IMR-90 (cell line): ENCODE measurements around the gene WDR90.

ENCODE experiments used
- FOS ChIP-seq: fragments of 150-350 bp; IDR thresholded peaks from 2 replicates; pipeline ENCODE4 v1.6.1; 2016; ENCODE audit warnings: low read depth, low read length
- MAFK ChIP-seq: IDR thresholded peaks from 2 replicates; pipeline ENCODE4 v1.6.1; 2012; ENCODE audit warnings: low read depth, low read length, improper control_type of control experiment
- POLR2A ChIP-seq: IDR thresholded peaks from 2 replicates; pipeline ENCODE4 v1.6.1; 2012; ENCODE audit warnings: mild to moderate bottlenecking, low read depth, low read length
- RAD21 ChIP-seq: IDR thresholded peaks from 2 replicates; pipeline ENCODE4 v1.6.1; 2012; ENCODE audit warnings: low read length, improper control_type of control experiment
- RCOR1 ChIP-seq: IDR thresholded peaks from 2 replicates; pipeline ENCODE4 v1.6.1; 2012; ENCODE audit warnings: mild to moderate bottlenecking, low read length, improper control_type of control experiment; ENCODE audit not compliant: insufficient replicate concordance
- RFX5 ChIP-seq: IDR thresholded peaks from 2 replicates; pipeline ENCODE4 v1.8.0; 2012; ENCODE audit warnings: low read depth, mild to moderate bottlenecking, low read length, moderate library complexity
- USF2 ChIP-seq: fragments of 150-350 bp; IDR thresholded peaks from 2 replicates; pipeline ENCODE4 v1.6.1; 2017; ENCODE audit warnings: mild to moderate bottlenecking, antibody characterized with exemption, low read length, low read depth
- TF ChIP-seq, protein P1 (sequence below): conservative IDR thresholded peaks from 2 replicates; pipeline ENCODE4 v1.5.1; 2012; ENCODE audit warnings: mild to moderate bottlenecking, low read depth, low read length, improper control_type of control experiment

GRCh38 chr16:624526-625070, 24.6 kb upstream of the WDR90 start:
- TF ChIP-seq, protein P1, sequence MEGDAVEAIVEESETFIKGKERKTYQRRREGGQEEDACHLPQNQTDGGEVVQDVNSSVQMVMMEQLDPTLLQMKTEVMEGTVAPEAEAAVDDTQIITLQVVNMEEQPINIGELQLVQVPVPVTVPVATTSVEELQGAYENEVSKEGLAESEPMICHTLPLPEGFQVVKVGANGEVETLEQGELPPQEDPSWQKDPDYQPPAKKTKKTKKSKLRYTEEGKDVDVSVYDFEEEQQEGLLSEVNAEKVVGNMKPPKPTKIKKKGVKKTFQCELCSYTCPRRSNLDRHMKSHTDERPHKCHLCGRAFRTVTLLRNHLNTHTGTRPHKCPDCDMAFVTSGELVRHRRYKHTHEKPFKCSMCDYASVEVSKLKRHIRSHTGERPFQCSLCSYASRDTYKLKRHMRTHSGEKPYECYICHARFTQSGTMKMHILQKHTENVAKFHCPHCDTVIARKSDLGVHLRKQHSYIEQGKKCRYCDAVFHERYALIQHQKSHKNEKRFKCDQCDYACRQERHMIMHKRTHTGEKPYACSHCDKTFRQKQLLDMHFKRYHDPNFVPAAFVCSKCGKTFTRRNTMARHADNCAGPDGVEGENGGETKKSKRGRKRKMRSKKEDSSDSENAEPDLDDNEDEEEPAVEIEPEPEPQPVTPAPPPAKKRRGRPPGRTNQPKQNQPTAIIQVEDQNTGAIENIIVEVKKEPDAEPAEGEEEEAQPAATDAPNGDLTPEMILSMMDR, result no peak
- TF ChIP-seq FOS (no peak), POLR2A (no peak), MAFK (no peak), USF2 (no peak), RCOR1 (no peak), RAD21 (no peak), RFX5 (no peak)
